Stimulated activated CD8-positive, alpha-beta memory T cell treated with anti-CD3 and anti-CD28 coated beads, Interleukin-2, amount 100 ng/mL, for 48 hours (primary cell): Measurements from ENCODE around the gene PNPLA8.
A peak's percentile ranks its signal among the peaks of the same experiment; 100 is the strongest.

Source experiments
- DNase-seq, 2 donors: peaks; one replicate each; pipeline ENCODE4 v3.0.0-alpha.2; 2020; ENCODE audit warnings: low read depth in 2 of 2

Gene PNPLA8

DNA sequence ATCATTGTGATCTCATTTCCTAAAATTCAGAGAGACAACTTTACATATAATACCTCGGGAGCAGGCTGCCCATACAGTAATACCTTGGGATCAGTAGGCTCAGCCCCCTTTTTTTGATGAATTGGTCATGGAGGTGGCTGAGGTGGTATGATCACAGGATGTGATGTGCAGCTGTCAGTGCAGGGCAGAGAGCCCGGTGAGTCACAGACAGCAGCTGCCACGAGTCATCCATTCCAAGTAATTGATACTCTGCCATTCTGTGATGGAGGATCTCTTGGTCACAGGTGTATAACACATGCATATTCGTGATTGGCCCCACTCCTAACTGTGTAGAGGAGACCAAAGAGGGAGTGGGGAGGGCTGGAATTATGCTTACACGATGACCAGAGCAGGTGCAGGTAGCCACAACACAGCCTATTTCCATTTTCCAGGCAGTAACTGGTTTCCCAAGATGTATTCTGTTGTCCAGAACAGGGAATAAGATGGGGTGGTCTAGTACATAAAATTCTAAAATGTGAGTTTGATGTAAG lies 83.8 kb downstream of the PNPLA8 start:
- DNase-seq: peak; percentile 21 to 26

DNA sequence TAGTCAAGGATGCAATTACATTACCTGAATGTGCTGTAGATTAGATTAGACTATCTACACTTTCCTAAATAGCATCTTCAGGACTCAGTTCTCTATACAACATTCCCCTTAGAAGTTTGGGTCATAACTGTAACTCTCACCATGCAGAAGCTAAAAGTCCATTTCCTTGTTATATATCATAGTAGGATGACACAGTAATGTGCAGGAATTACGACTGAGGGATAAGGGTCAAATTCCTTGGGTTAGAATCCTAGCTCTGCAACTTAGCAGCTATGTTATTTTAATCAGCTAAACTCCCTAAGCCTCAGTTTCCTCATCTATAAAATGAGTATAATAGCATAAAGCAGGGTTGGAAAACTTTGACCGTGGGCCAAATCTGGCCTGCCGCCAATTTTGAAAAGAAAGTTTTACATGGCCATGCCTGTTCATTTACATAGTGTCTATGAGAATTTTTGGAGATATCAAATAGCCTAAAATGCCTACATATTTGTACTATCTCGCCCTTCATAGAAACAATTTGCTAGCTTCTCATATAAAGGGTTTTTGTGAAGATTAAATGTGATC lies 84.5 kb downstream of the PNPLA8 start:
- no peak for DNase-seq

DNA sequence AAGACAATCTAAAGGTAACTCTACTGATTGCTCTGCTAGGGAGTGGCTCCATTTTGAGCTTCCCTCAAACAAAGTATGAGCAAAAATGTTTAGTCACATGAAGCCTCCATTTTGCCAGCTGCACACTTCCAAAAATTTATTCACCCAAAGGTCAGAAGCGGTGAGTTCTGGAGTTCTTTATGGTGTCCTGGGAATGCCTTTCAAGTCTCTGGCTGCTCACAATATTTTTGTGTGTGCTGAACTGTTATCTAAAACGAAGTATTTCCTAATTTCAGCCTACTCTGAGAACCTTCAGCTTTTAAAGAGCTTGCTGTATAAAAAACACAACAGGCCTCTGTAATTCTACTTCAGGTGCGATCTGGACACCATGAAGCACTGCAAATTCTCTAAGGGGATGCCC lies 85.3 kb downstream of the PNPLA8 start:
- no peak for DNase-seq

DNA sequence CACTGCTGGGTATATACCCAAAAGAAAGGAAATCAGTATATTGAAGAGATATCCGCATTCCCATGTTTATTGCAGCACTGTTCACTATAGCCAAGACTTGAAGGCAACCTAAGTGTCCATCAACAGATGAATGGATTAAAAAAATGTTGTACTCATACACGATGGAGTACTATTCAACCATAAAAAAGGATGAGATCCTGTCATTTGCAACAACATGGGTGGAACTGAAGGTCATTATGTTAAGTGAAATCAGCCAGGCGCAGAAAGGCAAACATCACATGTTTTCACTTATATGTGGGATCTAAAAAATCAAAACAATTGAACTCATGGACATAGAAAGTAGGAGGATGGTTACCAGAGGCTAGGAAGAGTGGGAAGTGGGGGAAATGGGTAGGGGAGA lies 89.0 kb downstream of the PNPLA8 start:
- no peak for DNase-seq

DNA sequence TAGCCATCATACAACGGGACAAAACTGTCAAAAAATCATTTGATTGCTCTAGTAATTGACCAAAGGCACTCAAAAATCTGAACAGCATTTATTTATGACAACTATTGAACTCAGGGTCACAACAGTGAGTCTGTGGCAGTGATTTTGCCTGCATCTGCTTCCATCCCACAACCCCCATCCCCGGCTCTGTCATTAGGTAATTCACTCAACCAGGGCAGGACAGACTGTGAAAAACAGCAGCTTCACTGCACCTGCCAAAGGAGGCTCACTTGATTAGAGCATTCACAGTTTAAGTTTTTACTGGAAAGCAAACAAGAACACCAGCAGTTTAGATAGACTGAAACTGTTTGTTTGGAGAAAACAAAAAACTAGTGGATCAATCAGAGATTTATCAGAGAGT lies 91.9 kb downstream of the PNPLA8 start:
- no peak for DNase-seq

DNA sequence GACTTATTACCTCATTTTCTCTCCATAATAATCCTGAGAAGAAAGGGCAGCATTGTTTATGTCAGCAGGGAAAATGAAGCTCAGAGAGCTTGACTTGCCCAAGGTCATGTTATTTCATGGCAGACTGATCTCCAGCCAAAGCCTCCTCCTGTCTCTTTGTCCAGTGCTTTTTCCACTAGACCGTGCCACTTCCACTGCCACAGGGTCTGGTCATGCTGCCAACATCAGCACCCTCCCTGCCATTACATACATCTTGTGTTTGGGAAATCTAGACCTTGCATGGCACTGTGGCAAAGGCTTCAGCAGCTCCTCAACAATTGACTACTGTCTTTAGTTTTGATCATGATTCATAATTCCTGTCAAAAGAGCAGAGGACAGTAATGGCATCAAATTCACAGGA lies 94.8 kb downstream of the PNPLA8 start:
- no peak for DNase-seq

DNA sequence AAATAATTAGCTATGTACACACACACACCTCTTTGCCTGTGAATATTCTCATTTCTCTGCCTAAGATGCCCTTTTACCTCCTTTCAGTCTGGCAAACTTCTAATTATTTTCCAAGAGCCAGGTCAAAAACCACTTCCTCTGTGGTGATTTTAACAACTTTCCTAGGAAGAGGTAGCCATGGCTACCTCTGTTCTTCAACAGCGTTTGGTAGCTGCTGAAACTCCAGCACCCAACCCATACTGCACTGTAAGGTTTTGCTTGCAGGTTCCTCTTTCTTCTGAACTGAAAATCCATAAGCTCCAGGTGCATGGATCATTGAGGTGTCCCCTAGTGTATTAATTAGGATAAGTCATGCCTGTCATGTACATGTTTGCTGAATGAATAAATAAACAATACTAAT lies 95.3 kb downstream of the PNPLA8 start:
- no peak for DNase-seq

DNA sequence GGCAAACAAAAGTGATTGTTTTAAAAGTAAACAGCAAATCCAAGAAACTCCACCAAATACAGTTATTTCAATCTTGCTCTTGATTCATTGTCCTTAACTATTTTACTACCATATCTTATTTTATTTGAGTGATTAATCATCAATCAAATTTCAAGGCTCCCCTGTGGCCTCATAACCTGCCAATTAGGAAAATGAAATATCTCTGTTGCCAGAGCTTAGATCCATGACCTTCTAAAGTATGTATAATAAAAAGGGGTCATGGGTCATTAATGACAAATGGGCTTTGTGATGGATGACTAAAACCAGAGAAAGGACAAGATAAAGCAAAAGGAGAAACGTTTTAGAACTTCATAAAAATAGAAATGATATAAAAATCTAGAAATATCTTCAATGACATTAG lies 98.2 kb downstream of the PNPLA8 start:
- no peak for DNase-seq

DNA sequence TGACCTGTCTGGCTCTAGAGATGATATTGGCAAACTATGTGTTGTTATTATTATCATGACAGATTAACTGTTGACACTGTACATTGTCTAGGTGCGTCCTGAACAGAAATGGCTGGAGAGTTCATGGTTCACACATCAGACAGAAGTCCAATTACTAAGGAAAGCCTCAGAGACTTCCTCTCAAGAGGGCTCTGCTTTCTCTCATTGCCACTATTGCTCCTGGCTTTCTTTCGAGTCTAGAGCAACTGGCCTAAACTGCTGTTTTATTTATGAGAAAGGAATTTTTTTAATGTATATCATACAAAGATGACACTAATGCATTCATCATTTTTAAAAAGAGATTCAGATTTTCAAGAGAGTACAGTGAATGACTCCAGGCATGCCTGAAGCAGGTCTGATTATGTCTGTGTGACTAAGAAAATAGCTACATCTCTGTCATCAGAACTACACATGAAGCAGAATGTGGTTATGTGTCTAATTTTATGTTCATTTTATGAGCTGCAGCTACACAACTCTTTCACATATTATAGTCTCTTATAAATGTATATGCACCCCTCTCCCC lies 100.1 kb downstream of the PNPLA8 start:
- DNase-seq: no peak

DNA sequence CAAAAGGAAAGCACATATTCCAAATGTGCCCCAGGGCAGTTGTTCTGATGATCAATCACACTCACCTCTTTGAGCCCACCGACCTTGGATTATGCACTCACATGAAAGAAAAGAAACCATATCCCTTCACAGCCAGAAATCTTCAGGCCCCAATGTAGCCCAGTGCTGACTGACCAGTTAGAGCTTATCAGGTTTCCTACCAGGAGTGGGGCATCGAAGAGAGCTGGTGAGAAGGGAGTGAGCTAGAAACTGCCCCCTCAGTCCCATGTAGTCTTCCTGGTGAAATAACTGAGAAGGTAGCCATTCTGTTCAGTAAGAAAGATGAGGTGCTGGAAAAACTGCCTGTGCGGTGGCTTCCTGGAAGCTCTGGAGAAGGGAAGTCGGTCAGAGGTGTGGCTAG lies 101.9 kb downstream of the PNPLA8 start:
- DNase-seq: no peak

DNA sequence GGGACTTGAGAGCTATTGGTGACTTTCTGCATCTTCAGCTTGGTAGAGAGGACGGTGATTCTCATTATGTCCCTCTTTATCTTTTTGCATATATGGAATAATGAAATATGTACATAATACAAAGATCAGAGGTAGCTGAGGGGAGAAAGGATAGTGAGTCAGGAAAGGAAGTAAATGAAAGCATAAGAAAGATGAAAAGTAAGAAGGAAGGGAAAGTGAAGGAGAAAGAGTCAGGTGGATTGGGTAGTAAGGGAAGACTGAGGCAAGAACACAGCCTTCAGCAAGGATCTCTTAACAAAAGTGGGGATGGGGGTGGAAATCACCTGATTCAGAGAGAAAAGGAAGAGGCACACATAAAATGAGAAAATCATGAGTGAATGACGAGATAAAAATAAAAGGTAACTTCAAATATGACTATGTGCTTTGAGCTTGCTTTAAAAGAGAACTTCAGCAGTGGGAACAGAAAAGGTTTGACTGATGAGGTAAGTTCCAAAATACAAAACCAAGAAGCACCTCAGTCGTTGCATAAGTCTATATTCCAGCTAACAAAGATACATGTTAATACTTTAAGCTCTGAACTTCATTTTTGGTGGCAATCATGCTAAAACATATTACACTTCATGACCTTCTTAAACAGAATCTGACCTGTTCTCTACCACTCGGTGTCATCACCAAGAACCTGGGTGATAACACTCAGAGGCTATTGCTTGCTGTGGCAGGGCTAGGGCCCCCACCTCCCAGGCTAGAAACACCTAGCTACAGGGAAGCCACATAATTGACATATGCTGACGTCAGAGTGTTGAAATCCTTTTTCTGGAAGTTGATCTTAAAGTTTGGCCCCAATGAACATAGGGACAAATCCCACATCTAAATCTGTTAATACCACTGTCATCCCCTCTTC lies 102.6 kb downstream of the PNPLA8 start:
- DNase-seq: no peak

DNA sequence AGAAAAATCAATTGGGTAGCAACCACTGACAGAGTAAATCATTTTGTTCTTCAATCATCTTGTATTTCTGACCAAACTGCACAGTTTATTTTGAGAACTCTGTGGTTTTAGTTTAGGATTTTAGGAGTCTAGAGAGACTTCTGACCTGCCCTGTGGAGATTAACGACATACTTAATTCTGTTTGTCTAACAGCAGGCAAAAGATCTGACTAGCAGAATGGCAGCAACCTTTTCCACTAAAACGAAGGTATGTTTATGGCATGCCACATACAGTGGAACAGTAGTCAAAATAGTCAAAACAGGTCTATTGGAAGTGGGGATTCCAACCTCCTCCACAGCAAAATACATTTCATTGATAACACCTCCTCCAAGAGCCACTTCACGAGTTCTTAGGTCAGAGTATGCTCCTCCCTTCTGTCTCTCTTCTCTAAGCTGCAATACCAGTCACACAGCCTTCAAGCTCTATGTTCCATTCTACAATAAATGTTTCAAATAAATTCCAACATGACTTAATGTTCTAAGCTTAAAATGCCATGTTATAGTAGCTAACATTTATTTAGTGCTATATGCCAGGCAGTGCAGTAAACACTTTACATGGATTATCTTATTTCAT lies 104.1 kb downstream of the PNPLA8 start:
- DNase-seq: no peak
